Neural cell (in vitro differentiated cells): ENCODE data around the gene PATZ1. TPM values are rescaled to one million over a fixed set of nuclear protein-coding genes. Genes with fewer than 3 reads are reported as not detected.

Source experiments
- H2AFZ ChIP-seq: fragments of 200-600, 300-800 bp; sonication (generic), shearing (Covaris generic); 2 replicates; pipeline ENCODE4 v1.6.0; 2014; ENCODE audit warnings: low read depth, mild to moderate bottlenecking, antibody characterized with exemption, low read length, moderate library complexity
- H3F3A ChIP-seq: fragments of 200-600 bp; shearing (Covaris generic); 2 replicates; pipeline ENCODE4 v1.6.1; 2016; ENCODE audit warnings: mild to moderate bottlenecking, moderate library complexity, mixed read lengths, antibody characterized with exemption, low read length; ENCODE audit not compliant: insufficient read depth, poor library complexity, severe bottlenecking
- H3K27ac ChIP-seq: fragments of 200-600, 300-800 bp; sonication (generic), shearing (Covaris generic); 2 replicates; pipeline ENCODE4 v1.5.1; 2014; ENCODE audit warnings: mild to moderate bottlenecking, low read length, moderate library complexity
- H3K27me3 ChIP-seq: fragments of 300-800, 200-600 bp; sonication (generic), shearing (Covaris generic); 2 replicates; pipeline ENCODE4 v1.6.0; 2014; ENCODE audit warnings: mild to moderate bottlenecking, low read depth, low read length, moderate library complexity; ENCODE audit not compliant: insufficient read depth
- H3K36me3 ChIP-seq: fragments of 300-800, 200-600 bp; sonication (generic), shearing (Covaris generic); 2 replicates; pipeline ENCODE4 v1.5.1; 2014; ENCODE audit warnings: mild to moderate bottlenecking, antibody characterized with exemption, low read length, moderate library complexity; ENCODE audit not compliant: insufficient read depth
- H3K4me2 ChIP-seq: fragments of 300-800, 200-600 bp; sonication (generic), shearing (Covaris generic); 2 replicates; pipeline ENCODE4 v1.6.0; 2014; ENCODE audit warnings: mild to moderate bottlenecking, low read length
- H3K4me3 ChIP-seq: fragments of 300-800, 200-600 bp; sonication (generic), shearing (Covaris generic); 2 replicates; pipeline ENCODE4 v1.5.1; 2014; ENCODE audit warnings: mild to moderate bottlenecking, low read length, moderate library complexity
- H3K79me2 ChIP-seq: fragments of 200-600 bp; shearing (Covaris generic); replicated peaks from 2 replicates; pipeline ENCODE4 v1.6.0; 2014; ENCODE audit warnings: mild to moderate bottlenecking, low read length, moderate library complexity; ENCODE audit not compliant: insufficient read depth
- H3K9ac ChIP-seq: fragments of 300-800, 200-600 bp; sonication (generic), shearing (Covaris generic); 2 replicates; pipeline ENCODE4 v1.6.1; 2016; ENCODE audit warnings: mild to moderate bottlenecking, low read length, mixed read lengths
- H3K9me2 ChIP-seq: fragments of 200-600 bp; shearing (Covaris generic); 2 replicates; pipeline ENCODE4 v1.6.1; 2016; ENCODE audit warnings: mild to moderate bottlenecking, low read length, mixed read lengths; ENCODE audit not compliant: insufficient read depth
- H3K9me3 ChIP-seq: fragments of 200-600, 300-800 bp; sonication (generic), shearing (Covaris generic); 2 replicates; pipeline ENCODE4 v1.6.1; 2016; ENCODE audit warnings: mild to moderate bottlenecking, mixed run types, low read length, moderate library complexity, mixed read lengths
- H4K20me1 ChIP-seq: fragments of 200-600 bp; shearing (Covaris generic); 2 replicates; pipeline ENCODE4 v1.6.1; 2016; ENCODE audit warnings: mild to moderate bottlenecking, mixed run types; ENCODE audit not compliant: insufficient read depth
- EP300 ChIP-seq: fragments of 450-650 bp; conservative IDR thresholded peaks from 2 replicates; pipeline ENCODE4 v1.6.1; 2014; ENCODE audit warnings: antibody characterized with exemption, mild to moderate bottlenecking, moderate library complexity; ENCODE audit not compliant: poor library complexity, severe bottlenecking
- EZH2 ChIP-seq: fragments of 200-600, 300-800 bp; shearing (Covaris generic), sonication (generic); IDR thresholded peaks from 2 replicates; pipeline ENCODE4 v1.6.1; 2014; ENCODE audit warnings: antibody characterized with exemption, low read length, borderline replicate concordance, mild to moderate bottlenecking; ENCODE audit not compliant: insufficient read depth, poor library complexity, severe bottlenecking
- MXI1 ChIP-seq: fragments of 450-650 bp; conservative IDR thresholded peaks from 2 replicates; pipeline ENCODE4 v1.6.1; 2014; ENCODE audit warnings: antibody characterized with exemption, mild to moderate bottlenecking; ENCODE audit not compliant: poor library complexity, severe bottlenecking
- POLR2AphosphoS5 ChIP-seq: IDR thresholded peaks from 2 replicates; pipeline ENCODE4 v1.6.1; 2012
- RAD21 ChIP-seq: fragments of 450-650 bp; conservative IDR thresholded peaks from 2 replicates; pipeline ENCODE4 v1.6.1; 2014; ENCODE audit warnings: antibody characterized with exemption, mild to moderate bottlenecking, moderate library complexity
- SMC3 ChIP-seq: fragments of 450-650 bp; conservative IDR thresholded peaks from 2 replicates; pipeline ENCODE4 v1.6.1; 2014; ENCODE audit warnings: antibody characterized with exemption, mild to moderate bottlenecking, moderate library complexity; ENCODE audit not compliant: poor library complexity
- TAF1 ChIP-seq: IDR thresholded peaks from 2 replicates; pipeline ENCODE4 v1.6.1; 2012; ENCODE audit warnings: low read depth
- polyA plus RNA-seq: library from polyadenylated mRNA; depleted of rRNA; stranded (reverse); fragments of >200 nt; gene quantifications from 2 replicates; pipeline ENCODE4 v1.2.3, GENCODE V29; 2014
- TF ChIP-seq, protein P1 (sequence below): fragments of 450-650 bp; IDR thresholded peaks from 2 replicates; pipeline ENCODE4 v1.5.1; 2014; ENCODE audit warnings: antibody characterized with exemption, mild to moderate bottlenecking, moderate library complexity; ENCODE audit not compliant: poor library complexity, severe bottlenecking
- TF ChIP-seq, protein P2 (sequence below): IDR thresholded peaks from 2 replicates; pipeline ENCODE4 v1.6.1; 2012; ENCODE audit warnings: borderline replicate concordance

Gene PATZ1
- polyA plus RNA-seq, 1 donor from 2014 or later = 33.5 TPM

DNA sequence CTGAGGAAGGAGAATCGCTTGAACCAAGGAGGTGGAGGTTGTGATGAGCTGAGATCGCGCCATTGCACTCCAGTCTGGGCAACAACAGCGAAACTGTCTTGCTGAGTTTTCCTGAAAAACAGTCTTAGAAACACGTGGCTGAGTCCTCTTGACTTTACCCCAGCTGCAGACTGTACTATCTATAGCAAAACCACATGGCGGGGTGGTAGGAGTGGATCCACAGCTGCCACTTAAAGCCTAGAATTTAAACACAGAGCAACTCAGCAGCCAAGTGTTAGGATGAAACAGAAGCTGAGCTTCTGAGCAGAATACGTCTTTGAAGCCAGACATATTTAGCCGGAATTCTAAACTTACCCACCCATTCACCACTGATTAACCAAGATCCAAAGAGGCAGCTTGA lies 14.1 kb downstream of the PATZ1 start:
- Histone ChIP-seq H4K20me1 (no peaks in the 10 kb centered on the region), H3K4me3 (no peak overlapping the region), H3K9me2 (no peaks in the 10 kb centered on the region), H2AFZ (no peak overlapping the region), H3K27me3 (no peaks in the 10 kb centered on the region), H3K36me3 (peaks cover 8% of the 10 kb centered on the region), H3K9me3 (no peaks in the 10 kb centered on the region), H3K79me2 (peaks cover 13% of the 10 kb centered on the region), H3K4me2 (no peak overlapping the region), H3K9ac (no peak overlapping the region), H3K27ac (no peak overlapping the region), H3F3A (no peaks in the 10 kb centered on the region)
- TF ChIP-seq EP300 (no peak), SMC3 (no peak), POLR2AphosphoS5 (no peak), TAF1 (no peak)
- TF ChIP-seq, protein P1, sequence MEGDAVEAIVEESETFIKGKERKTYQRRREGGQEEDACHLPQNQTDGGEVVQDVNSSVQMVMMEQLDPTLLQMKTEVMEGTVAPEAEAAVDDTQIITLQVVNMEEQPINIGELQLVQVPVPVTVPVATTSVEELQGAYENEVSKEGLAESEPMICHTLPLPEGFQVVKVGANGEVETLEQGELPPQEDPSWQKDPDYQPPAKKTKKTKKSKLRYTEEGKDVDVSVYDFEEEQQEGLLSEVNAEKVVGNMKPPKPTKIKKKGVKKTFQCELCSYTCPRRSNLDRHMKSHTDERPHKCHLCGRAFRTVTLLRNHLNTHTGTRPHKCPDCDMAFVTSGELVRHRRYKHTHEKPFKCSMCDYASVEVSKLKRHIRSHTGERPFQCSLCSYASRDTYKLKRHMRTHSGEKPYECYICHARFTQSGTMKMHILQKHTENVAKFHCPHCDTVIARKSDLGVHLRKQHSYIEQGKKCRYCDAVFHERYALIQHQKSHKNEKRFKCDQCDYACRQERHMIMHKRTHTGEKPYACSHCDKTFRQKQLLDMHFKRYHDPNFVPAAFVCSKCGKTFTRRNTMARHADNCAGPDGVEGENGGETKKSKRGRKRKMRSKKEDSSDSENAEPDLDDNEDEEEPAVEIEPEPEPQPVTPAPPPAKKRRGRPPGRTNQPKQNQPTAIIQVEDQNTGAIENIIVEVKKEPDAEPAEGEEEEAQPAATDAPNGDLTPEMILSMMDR = no peak

GRCh38 chr22:31329453-31330215 lies 16.5 kb downstream of the PATZ1 start:
- peaks cover 4% of the 10 kb centered on the region for H3K36me3 ChIP-seq
- no peak overlapping the region for H3K9ac ChIP-seq
- H3F3A ChIP-seq = no peaks in the 10 kb centered on the region
- no peak overlapping the region for H3K4me2 ChIP-seq
- H3K4me3 ChIP-seq = no peak overlapping the region
- no peaks in the 10 kb centered on the region for H4K20me1 ChIP-seq
- H3K79me2 ChIP-seq = peaks cover 13% of the 10 kb centered on the region
- no peak overlapping the region for H3K27ac ChIP-seq
- TF ChIP-seq MXI1 (no peak), TAF1 (no peak), EZH2 (no peak), POLR2AphosphoS5 (no peak), EP300 (no peak), SMC3 (no peak), RAD21 (no peak)
- TF ChIP-seq, protein P2, sequence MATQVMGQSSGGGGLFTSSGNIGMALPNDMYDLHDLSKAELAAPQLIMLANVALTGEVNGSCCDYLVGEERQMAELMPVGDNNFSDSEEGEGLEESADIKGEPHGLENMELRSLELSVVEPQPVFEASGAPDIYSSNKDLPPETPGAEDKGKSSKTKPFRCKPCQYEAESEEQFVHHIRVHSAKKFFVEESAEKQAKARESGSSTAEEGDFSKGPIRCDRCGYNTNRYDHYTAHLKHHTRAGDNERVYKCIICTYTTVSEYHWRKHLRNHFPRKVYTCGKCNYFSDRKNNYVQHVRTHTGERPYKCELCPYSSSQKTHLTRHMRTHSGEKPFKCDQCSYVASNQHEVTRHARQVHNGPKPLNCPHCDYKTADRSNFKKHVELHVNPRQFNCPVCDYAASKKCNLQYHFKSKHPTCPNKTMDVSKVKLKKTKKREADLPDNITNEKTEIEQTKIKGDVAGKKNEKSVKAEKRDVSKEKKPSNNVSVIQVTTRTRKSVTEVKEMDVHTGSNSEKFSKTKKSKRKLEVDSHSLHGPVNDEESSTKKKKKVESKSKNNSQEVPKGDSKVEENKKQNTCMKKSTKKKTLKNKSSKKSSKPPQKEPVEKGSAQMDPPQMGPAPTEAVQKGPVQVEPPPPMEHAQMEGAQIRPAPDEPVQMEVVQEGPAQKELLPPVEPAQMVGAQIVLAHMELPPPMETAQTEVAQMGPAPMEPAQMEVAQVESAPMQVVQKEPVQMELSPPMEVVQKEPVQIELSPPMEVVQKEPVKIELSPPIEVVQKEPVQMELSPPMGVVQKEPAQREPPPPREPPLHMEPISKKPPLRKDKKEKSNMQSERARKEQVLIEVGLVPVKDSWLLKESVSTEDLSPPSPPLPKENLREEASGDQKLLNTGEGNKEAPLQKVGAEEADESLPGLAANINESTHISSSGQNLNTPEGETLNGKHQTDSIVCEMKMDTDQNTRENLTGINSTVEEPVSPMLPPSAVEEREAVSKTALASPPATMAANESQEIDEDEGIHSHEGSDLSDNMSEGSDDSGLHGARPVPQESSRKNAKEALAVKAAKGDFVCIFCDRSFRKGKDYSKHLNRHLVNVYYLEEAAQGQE = no peak
- TF ChIP-seq, protein P1 = no peak
- H2AFZ ChIP-seq = no peak overlapping the region
- H3K9me2 ChIP-seq = no peaks in the 10 kb centered on the region
- no peaks in the 10 kb centered on the region for H3K9me3 ChIP-seq
- H3K27me3 ChIP-seq = no peaks in the 10 kb centered on the region
